ENCODE data around the gene FOS.
"Not testable (repeated sequence)": the region's sequence is repeated elsewhere in the genome, so short reads cannot be mapped to it uniquely, and the experiment has no call there.

FOS gene

DNA sequence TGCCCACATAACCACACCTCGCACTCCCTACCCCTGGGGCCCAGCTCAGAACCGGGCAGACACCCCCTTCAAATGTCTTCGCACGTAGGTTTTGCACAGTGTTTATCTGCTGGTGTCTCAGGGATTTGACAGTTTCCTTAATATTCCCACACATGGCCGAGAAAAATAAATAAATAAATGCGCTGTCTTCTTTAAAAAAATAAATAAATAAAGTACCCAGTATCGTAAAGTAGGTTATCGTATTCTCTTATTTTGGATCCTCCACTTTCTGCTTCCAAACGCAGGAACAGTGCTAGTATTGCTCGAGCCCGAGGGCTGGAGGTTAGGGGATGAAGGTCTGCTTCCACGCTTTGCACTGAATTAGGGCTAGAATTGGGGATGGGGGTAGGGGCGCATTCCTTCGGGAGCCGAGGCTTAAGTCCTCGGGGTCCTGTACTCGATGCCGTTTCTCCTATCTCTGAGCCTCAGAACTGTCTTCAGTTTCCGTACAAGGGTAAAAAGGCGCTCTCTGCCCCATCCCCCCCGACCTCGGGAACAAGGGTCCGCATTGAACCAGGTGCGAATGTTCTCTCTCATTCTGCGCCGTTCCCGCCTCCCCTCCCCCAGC lies 710 bp upstream of the FOS start:
- FAIRE-seq, result peak; percentile 12

DNA sequence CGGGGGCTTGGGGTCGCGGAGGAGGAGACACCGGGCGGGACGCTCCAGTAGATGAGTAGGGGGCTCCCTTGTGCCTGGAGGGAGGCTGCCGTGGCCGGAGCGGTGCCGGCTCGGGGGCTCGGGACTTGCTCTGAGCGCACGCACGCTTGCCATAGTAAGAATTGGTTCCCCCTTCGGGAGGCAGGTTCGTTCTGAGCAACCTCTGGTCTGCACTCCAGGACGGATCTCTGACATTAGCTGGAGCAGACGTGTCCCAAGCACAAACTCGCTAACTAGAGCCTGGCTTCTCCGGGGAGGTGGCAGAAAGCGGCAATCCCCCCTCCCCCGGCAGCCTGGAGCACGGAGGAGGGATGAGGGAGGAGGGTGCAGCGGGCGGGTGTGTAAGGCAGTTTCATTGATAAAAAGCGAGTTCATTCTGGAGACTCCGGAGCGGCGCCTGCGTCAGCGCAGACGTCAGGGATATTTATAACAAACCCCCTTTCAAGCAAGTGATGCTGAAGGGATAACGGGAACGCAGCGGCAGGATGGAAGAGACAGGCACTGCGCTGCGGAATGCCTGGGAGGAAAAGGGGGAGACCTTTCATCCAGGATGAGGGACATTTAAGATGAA lies 630 bp downstream of the FOS start:
- no peak for FAIRE-seq

DNA sequence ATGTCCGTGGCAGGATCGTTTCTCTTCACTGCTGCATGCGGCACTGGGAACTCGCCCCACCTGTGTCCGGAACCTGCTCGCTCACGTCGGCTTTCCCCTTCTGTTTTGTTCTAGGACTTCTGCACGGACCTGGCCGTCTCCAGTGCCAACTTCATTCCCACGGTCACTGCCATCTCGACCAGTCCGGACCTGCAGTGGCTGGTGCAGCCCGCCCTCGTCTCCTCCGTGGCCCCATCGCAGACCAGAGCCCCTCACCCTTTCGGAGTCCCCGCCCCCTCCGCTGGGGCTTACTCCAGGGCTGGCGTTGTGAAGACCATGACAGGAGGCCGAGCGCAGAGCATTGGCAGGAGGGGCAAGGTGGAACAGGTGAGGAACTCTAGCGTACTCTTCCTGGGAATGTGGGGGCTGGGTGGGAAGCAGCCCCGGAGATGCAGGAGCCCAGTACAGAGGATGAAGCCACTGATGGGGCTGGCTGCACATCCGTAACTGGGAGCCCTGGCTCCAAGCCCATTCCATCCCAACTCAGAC lies 1.2 kb downstream of the FOS start:
- FAIRE-seq, result no peak

- FAIRE-seq, result no peak
Observed at GRCh38 chr14:75280291-75280830, 1.7 kb downstream of the FOS start.

DNA sequence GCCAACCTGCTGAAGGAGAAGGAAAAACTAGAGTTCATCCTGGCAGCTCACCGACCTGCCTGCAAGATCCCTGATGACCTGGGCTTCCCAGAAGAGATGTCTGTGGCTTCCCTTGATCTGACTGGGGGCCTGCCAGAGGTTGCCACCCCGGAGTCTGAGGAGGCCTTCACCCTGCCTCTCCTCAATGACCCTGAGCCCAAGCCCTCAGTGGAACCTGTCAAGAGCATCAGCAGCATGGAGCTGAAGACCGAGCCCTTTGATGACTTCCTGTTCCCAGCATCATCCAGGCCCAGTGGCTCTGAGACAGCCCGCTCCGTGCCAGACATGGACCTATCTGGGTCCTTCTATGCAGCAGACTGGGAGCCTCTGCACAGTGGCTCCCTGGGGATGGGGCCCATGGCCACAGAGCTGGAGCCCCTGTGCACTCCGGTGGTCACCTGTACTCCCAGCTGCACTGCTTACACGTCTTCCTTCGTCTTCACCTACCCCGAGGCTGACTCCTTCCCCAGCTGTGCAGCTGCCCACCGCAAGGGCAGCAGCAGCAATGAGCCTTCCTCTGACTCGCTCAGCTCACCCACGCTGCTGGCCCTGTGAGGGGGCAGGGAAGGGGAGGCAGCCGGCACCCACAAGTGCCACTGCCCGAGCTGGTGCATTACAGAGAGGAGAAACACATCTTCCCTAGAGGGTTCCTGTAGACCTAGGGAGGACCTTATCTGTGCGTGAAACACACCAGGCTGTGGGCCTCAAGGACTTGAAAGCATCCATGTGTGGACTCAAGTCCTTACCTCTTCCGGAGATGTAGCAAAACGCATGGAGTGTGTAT lies 2.4 kb downstream of the FOS start:
- FAIRE-seq, result no peak

DNA sequence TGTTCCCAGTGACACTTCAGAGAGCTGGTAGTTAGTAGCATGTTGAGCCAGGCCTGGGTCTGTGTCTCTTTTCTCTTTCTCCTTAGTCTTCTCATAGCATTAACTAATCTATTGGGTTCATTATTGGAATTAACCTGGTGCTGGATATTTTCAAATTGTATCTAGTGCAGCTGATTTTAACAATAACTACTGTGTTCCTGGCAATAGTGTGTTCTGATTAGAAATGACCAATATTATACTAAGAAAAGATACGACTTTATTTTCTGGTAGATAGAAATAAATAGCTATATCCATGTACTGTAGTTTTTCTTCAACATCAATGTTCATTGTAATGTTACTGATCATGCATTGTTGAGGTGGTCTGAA lies 3.0 kb downstream of the FOS start:
- no peak for FAIRE-seq

GRCh38 chr14:75282170-75282554 lies 3.5 kb downstream of the FOS start:
- no peak for FAIRE-seq

DNA sequence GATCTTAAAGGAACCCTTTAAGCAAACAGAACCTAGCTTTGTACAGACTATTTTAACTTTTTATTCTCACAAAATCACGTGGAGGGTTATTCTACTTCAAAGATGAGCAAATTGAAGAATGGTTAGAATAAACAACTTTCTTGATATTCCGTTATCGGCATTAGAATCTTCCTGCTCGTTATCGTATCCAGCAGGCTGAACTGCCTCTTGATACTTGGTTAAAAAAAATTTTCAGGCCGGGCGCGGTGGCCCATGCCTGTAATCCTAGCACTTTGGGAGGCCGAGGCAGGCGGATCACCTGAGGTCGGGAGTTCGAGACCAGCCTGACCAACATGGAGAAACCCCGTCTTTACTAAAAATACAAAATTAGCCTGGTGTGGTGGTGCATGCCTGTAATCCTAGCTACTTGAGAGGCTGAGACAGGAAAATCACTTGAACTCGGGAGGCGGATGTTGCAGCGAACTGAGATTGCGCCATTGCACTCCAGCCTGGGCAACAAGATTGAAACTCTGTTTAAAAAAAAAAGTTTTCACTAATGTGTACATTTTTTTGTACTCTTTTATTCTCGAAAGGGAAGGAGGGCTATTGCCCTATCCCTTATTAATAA lies 4.0 kb downstream of the FOS start:
- FAIRE-seq, result not testable (repeated sequence)

DNA sequence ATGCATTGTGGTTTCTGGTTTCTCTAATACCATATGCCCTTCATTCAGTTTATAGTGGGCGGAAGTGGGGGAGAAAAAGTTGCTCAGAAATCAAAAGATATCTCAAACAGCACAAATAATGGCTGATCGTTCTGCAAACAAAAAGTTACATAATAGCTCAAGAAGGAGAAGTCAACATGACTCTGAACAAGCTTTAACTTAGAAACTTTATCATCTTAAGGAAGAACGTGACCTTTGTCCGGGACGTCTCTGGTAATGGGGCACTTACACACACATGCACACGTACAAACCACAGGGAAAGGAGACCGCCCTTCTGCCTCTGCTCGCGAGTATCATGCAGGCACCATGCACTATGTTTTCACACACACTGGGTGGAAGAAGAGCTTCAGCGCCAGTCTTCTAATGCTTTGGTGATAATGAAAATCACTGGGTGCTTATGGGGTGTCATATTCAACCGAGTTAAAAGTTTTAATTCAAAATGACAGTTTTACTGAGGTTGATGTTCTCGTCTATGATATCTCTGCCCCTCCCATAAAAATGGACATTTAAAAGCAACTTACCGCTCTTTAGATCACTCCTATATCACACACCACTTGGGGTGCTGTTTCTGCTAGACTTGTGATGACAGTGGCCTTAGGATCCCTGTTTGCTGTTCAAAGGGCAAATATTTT lies 4.7 kb downstream of the FOS start:
- FAIRE-seq, result no peak

DNA sequence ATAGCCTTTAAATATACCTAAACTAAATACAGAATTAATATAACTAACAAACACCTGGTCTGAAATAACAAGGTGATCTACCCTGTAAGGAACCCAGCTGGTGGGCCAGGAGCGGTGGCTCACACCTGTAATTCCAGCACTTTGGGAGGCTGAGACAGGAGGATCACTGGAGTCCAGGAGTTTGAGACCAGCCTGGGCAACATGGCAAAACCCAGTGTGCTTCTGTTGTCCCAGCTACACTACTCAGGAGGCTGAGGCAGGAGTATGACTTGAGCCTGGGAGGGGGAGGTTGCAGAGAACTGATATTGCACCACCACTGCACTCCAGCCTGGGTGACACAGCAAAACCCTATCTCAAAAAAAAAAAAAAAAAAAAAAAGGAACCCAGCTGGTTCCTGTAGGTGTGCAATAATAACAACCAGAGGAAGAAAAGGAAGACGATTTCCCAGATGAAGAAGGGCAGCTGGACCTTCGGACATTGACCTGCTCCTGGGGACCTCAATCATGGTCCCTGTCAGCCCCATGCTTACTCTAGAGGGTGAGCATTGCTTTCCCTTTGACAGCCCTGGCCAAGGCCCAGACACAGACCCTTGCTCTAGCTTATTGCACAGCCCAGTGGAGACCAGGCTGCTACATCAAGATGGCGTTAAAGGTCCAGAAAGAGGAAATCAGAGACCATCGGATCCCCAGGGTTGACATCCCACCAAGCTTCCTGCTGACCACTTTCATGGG lies 5.4 kb downstream of the FOS start:
- FAIRE-seq, result no peak

DNA sequence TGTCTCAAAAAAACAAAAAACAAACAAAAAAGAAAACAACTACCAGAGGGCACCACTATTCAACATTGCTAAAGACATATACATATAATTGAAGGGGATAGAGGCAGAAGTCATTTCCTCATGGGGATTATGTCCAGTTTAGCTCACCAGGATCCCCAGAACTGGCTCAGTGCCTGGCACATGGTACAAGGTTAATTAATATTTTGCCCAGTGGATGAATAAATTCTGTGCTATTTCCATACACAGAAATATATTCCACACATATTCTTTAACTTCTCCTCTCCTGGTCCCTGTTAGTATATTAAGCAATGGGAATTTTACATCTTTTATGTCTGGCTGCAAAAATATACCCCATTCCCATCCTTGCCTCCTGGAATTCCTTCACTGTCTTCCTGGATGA lies 6.7 kb downstream of the FOS start:
- no peak for FAIRE-seq

GRCh38 chr14:75286313-75286712 lies 7.7 kb downstream of the FOS start:
- no peak for FAIRE-seq

- FAIRE-seq, result no peak
Observed at GRCh38 chr14:75289840-75290388, 11.3 kb downstream of the FOS start.

DNA sequence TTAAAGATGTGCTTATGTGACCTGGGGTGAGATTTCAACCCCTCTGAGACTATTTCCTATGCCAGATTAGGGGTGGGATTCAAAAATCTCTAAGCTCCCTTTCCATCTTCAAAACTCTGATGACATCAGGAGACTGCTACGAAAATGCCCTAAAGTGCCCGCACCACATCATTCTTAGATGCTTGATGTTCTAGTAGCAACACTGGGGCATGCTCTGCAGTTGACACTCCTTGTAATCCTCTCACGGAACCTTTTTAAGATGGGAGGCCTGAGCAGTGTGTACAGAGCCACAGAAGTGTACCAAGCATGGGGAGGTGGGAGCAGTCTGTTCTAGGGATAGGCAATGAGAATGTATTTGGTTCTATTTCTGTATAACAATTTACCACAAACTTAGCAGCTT lies 12.2 kb downstream of the FOS start:
- no peak for FAIRE-seq

DNA sequence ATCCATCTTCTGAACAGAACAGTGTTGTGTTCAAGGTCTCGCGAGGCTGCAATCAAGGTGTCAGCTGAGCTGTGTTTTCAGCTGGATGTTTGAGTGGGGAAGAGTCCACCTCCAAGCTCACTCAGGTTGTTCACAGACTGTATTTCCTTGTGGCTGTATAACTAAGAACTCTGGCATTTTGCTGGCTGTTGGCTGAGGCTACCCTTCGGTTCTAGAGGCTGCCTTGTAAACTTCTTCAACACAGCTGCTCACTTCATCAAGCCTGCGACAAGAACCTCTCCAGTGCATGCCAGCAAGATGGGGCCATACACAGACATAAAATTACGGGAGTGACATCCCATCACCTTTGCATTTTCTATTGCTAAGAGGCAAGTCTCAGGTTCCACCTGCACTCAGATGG lies 12.7 kb downstream of the FOS start:
- FAIRE-seq, result no peak

DNA sequence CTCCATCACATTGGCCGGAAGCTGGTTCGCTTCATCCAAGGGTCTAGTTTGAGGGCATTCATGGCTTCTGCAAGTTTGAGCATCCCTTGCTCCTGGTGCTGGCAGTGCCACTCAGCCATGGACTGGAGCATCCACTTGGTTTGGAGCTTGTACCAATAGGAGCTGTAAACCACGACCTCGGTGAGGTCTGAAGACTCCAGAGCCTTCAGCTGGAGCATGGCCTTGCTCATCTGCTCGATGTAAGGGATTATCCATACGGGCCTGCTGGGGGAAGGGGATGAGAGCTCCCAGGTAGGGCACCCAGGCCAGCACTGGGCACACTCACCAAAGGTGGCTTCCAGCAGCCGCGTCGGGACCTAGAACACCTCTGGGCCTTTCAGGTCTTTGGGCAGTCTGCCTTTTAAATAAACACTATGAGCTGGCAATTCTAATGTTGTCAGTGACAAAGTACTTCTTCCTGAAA lies 13.5 kb downstream of the FOS start:
- no peak for FAIRE-seq

GRCh38 chr14:75292886-75293285 lies 14.3 kb downstream of the FOS start:
- FAIRE-seq, result no peak

- no peak for FAIRE-seq
Observed at GRCh38 chr14:75293920-75294648, 15.5 kb downstream of the FOS start.

DNA sequence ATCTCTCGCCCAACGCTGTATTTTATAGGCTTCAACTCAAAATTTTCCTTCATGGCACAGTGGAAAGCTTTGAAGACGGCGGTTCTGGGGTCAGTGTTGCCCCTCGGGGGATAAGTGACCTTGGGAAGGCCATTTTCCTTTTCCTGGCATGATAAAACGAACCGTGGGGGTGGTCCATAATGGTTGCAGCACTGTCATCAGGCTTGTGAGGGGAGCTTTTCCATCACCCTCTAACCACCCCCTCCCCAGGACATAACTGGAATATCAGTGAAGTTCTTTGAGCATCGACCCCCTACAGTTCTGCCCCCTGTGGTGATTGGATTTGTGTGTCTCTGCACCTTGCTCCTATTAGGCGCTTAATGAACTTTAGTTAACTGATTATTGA lies 16.0 kb downstream of the FOS start:
- FAIRE-seq, result no peak

GRCh38 chr14:75295061-75295461 lies 16.4 kb downstream of the FOS start:
- no peak for FAIRE-seq
